Hematopoietic multipotent progenitor cell (in vitro differentiated cells): ENCODE data around the gene PREP. TPM values are rescaled to one million over a fixed set of nuclear protein-coding genes. Genes with fewer than 3 reads are reported as not detected.

Experiments used
- DNase-seq, 3 donors: peaks; one replicate each; pipeline ENCODE4 v3.0.0-alpha.2; 2011 to 2015; ENCODE audit warnings: low read depth in 2 of 3, low spot score in 2 of 3
- total RNA-seq: library from RNA; depleted of rRNA; stranded (reverse); fragments of >200 nt; gene quantifications from one replicate; pipeline ENCODE4 v1.2.3, GENCODE V29; 2012

PREP gene
- total RNA-seq, 1 donor, result 14.8 TPM

GRCh38 chr6:105317607-105318533 lies 85.0 kb downstream of the PREP start:
- no peak for DNase-seq

GRCh38 chr6:105313211-105313610 lies 89.7 kb downstream of the PREP start:
- no peak for DNase-seq

GRCh38 chr6:105310947-105311346 lies 91.9 kb downstream of the PREP start:
- no peak for DNase-seq

DNA sequence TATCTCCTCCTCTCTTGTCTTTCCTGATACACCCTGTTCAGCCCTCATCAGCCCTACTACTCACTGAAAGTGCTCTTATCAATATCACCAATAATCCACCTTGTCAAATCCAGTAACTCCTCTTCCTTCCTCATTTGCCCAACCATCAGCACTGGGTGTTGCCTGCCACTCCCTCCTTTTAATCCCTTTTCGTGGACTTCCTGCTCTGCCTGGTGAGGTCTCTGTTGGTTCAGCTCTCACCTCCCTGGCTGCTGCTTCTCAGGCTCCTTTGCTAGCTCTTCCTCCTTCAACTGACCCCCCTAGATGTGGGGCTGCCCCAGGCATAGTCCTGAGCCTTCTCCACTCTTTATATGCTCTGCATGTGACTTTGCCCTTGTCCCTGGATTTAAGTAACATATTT lies 92.5 kb downstream of the PREP start:
- DNase-seq, result no peak

- DNase-seq, result no peak
Observed at GRCh38 chr6:105308840-105309239, 94.0 kb downstream of the PREP start.

GRCh38 chr6:105305521-105305920 lies 97.4 kb downstream of the PREP start:
- no peak for DNase-seq

GRCh38 chr6:105304825-105305224 lies 98.1 kb downstream of the PREP start:
- no peak for DNase-seq

DNA sequence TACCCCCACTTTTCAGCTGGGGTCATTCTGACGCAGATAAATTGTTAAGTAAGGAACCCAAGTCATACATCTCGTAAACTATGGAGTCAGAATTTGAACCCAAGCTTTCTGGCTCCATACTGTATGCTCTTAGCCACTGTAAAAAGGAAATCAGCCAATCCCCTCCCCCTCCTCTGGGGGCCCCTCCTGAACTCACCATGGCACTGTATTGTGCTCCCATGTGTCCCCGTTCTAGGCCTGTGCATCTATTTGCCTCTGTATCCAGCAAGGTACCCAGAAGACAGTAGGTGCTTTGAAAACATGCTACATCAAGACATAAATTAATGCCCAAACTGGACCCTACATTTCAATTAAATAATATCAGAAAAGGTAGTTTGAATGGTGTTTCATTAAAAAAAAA lies 98.5 kb downstream of the PREP start:
- no peak for DNase-seq

GRCh38 chr6:105302617-105303128 lies 100.2 kb downstream of the PREP start:
- DNase-seq, result no peak

- DNase-seq, result no peak
Observed at GRCh38 chr6:105301756-105302616, 100.9 kb downstream of the PREP start.

DNA sequence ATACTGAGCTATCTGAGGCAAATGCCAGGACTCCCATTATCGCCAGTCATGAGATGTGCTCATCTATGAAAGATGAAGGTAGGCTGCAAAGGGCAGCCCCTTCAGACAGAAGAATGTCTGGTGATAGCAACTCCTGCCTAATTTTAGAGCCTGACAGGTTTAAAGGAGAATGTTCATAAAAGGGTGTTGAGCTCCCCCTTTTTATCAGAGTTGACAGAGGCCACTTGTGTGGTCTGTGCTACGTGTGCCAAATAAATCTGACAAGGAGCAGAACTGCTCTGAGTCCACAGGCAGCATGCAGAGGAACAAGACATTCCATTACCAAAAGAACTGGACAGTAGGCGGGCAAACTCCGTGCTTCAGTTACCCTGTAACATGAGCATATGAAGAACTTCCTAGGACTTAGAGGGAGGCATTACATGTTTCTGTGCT lies 101.8 kb downstream of the PREP start:
- no peak for DNase-seq

- no peak for DNase-seq
Observed at GRCh38 chr6:105300090-105300489, 102.8 kb downstream of the PREP start.

DNA sequence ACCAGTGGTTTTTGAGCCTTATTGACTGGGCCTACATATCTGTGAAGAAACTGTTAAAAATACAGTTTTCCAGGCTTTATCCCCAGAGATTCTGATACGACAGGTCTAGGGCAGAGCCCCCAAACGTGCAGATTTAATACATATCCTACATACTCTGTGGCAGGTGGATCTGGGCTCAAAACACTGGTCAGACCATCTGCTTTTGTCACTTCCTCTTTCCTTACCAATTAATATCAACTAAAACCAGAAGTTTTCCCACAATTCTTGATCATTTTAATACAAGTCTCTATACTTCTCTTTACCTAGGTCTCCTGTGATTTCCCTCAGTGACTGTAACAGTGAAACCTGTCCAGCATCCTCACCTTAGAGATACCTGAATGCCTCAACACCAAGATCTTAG lies 108.8 kb downstream of the PREP start:
- DNase-seq, result no peak

DNA sequence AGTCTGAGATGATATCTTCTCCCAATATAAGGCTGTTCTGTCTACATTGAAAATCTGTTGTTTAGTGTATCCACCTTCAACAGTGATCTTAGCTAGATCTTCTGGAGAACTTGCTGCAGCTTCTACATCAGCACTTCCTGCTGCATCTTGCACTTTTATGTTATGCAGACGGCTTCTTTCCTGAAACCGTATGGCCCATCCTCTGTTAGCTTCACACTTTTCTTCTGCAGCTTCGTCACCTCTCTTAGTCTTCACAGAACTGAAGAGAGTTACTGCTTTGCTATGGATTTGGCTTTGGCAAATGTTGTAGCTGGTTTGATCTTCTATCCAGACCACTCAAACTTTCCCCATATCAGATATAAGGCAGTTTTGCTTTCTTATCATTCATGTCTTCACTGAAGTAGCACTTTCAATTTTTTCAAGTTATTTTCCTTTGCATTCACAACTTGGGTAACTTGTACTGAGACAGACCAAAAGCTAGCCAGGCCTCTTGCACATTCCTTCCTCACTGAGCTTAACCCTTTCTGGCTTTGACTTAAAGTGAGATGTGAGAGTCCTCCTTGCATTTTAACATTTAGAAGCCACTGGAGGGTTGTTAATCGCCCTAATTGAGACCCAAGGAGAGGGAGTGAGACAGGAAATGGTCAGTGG lies 110.1 kb downstream of the PREP start:
- DNase-seq, result no peak

DNA sequence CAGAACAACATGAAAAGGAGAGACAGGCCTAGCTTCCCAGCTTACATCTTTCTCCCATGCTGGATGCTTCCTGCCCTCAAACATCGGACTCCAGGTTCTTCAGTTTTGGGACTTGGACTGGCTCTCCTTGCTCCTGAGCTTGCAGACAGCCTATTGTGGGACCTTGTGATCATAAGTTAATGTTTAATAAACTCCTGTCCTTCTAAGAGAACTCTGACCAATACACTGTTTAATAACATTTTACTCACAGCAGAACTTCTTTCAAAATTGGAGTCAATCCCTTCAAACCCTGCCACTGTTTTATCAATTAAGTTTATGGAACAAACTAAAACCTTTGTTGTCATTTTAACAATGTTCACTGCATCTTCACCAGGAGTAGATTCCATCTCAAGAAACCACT lies 111.4 kb downstream of the PREP start:
- DNase-seq, result no peak

- DNase-seq, result no peak
Observed at GRCh38 chr6:105282631-105283585, 120.0 kb downstream of the PREP start.

DNA sequence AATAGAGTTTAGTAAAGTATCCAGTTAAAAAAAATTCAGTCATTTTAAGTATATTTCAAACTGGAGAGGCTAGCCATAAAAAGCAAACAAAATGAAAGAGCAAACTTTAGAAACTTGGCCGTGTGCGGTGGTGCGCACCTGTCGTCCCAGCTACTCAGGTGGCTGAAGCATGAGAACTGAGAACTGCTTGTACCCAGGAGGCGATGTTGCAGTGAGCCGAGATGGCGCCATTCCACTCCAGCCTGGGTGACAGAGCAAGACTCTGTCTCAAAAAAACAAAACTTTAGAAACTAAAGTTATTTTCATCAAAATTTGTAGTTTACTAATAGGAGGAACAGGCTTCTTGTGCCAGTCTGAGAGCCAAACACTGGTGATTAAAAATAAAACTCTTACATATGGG lies 122.8 kb downstream of the PREP start:
- DNase-seq, result no peak

DNA sequence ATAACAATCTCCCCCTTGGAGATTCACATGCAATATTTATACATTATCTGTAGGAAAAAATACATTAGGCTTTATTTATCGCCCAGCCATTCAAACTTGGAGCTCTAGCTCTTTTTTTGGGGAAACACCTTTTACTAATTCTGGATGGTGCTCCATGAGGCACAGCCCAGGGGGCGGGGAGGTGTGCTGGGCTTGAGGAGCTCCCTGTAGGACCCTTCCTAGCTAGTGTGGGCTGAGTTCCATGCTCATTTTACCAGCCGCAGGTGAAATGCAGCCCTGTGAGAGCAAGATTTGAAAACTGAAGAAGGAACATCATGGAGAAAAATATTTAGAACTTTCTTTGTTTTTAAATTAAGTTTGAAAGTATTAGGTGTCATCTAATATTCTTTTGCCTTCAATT lies 123.4 kb downstream of the PREP start:
- DNase-seq, result no peak

GRCh38 chr6:105278813-105279212 lies 124.1 kb downstream of the PREP start:
- DNase-seq, result no peak

- no peak for DNase-seq
Observed at GRCh38 chr6:105278035-105278434, 124.8 kb downstream of the PREP start.
